ENCODE results near the gene DNAJC8. TPM values are rescaled to one million over a fixed set of nuclear protein-coding genes. Genes with fewer than 3 reads are reported as not detected.

The DNAJC8 gene
- total and polyA plus RNA-seq, 2 of the 4 experiments (the other 2 are of a cell fraction): 53.6 to 81.0 TPM

DNA sequence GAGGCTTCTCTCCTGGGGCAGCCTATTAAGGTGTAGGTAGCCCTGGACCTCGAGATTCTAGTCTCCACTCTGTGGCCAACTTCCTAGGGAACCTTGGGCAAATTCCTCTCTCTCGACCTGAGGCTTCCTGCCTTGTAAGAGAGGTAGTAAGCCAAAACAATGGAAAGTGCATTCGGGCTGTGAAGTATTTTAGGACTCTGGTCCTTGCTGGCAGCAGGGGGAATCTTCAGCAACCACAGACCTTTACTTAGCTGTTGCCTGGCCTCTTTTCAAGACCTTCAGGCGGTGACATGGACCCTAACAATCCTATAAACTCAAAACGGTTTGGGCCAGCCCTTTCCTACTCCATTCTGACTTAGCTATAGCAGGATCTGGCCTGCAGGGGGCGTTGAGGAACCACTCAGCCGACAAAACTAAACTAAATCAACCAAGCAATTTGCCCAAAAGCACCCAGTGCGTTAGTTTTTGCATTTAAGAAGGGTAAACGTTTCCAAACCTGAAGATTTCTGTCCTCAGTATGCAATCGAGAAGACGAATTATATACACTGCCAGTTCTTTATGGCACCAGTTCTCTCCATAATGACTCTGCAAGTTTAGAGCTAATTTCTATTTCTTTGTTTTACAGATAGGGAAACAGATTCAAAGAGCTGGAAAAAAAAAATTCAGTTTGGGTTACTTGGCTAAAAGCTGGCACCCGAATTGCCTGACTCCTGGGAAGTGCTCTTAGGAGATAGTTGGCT lies 15.6 kb upstream of the DNAJC8 start (continued):
- TF ChIP-seq, protein P1, sequence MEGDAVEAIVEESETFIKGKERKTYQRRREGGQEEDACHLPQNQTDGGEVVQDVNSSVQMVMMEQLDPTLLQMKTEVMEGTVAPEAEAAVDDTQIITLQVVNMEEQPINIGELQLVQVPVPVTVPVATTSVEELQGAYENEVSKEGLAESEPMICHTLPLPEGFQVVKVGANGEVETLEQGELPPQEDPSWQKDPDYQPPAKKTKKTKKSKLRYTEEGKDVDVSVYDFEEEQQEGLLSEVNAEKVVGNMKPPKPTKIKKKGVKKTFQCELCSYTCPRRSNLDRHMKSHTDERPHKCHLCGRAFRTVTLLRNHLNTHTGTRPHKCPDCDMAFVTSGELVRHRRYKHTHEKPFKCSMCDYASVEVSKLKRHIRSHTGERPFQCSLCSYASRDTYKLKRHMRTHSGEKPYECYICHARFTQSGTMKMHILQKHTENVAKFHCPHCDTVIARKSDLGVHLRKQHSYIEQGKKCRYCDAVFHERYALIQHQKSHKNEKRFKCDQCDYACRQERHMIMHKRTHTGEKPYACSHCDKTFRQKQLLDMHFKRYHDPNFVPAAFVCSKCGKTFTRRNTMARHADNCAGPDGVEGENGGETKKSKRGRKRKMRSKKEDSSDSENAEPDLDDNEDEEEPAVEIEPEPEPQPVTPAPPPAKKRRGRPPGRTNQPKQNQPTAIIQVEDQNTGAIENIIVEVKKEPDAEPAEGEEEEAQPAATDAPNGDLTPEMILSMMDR (conservative IDR thresholded peaks at IDR 0.05; ENCODE audit: low read depth, low read length): peak; percentile 90
- no peak for TF ChIP-seq BHLHE40 (IDR thresholded peaks at IDR 0.05; ENCODE audit: low read depth, low read length)
